Stimulated activated memory B cell treated with anti-CD40 and anti-IgM and Interleukin-4, amounts not matched to agents 10 μg/mL and 1 μg/mL and 100 μg/mL, for 72 hours (primary cell): ENCODE data around the gene RAI1.

ENCODE experiments used
- ATAC-seq: fragments of 150-1000 bp; cut with Tn5 transposase; 2 replicates; pipeline ENCODE4 v1.10.0; 2021
- H3K27ac Mint-ChIP-seq: one replicate; pipeline ENCODE4 v1.8.0; 2022; ENCODE audit warnings: mild to moderate bottlenecking, mixed read lengths
- H3K27me3 Mint-ChIP-seq: one replicate; pipeline ENCODE4 v1.8.0; 2022; ENCODE audit warnings: mixed read lengths
- H3K36me3 Mint-ChIP-seq: one replicate; pipeline ENCODE4 v1.8.0; 2022; ENCODE audit warnings: mixed read lengths
- H3K4me1 Mint-ChIP-seq: one replicate; pipeline ENCODE4 v1.8.0; 2022; ENCODE audit warnings: mixed read lengths
- H3K4me3 Mint-ChIP-seq: one replicate; pipeline ENCODE4 v1.8.0; 2022; ENCODE audit warnings: mild to moderate bottlenecking, moderate library complexity, mixed read lengths
- H3K9me3 Mint-ChIP-seq: one replicate; pipeline ENCODE4 v1.8.0; 2022; ENCODE audit warnings: mixed read lengths

Gene RAI1

DNA sequence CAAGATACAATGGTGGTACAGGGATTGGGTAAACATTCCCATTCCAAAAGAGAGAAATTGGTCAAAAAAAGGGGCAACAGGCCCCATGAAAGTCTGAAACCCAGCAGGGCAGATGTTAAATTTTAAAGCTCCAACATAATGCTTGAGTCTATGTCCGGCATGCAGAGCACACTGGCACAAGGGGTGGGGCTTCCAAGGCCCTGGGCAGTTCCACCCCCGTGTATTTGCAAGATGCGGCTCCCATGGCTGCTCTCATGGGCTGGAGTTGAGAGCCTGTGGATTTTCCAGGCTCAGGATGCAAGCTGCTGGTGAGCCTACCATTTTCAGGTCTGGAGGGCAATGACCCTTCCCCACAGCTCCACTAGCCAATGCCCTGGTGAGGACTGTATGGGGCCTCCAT, 27.9 kb upstream of the RAI1 start:
- Mint-ChIP-seq H3K4me3 (no peak overlapping the region), H3K27me3 (peaks cover 23% of the 10 kb centered on the region), H3K36me3 (peaks cover 5% of the 10 kb centered on the region), H3K4me1 (no peaks in the 10 kb centered on the region), H3K9me3 (peaks cover 16% of the 10 kb centered on the region), H3K27ac (no peak overlapping the region)
- ATAC-seq, result no peak

- Mint-ChIP-seq H3K9me3 (peaks cover 12% of the 10 kb centered on the region), H3K36me3 (peaks cover 5% of the 10 kb centered on the region), H3K4me1 (peaks cover 29% of the 10 kb centered on the region), H3K4me3 (no peak overlapping the region), H3K27me3 (peaks cover 23% of the 10 kb centered on the region), H3K27ac (no peak overlapping the region)
- ATAC-seq, result no peak
Measured at GRCh38 chr17:17659340-17659739, 21.9 kb upstream of the RAI1 start.

- peaks cover 10% of the 10 kb centered on the region for H3K27me3 Mint-ChIP-seq
- no peaks in the 10 kb centered on the region for H3K36me3 Mint-ChIP-seq
- H3K27ac Mint-ChIP-seq, result no peak overlapping the region
- no peak overlapping the region for H3K4me3 Mint-ChIP-seq
- no peak for ATAC-seq
- H3K9me3 Mint-ChIP-seq, result peaks cover 8% of the 10 kb centered on the region
- H3K4me1 Mint-ChIP-seq, result peaks cover 31% of the 10 kb centered on the region
Measured at GRCh38 chr17:17661134-17661533, 20.1 kb upstream of the RAI1 start.

DNA sequence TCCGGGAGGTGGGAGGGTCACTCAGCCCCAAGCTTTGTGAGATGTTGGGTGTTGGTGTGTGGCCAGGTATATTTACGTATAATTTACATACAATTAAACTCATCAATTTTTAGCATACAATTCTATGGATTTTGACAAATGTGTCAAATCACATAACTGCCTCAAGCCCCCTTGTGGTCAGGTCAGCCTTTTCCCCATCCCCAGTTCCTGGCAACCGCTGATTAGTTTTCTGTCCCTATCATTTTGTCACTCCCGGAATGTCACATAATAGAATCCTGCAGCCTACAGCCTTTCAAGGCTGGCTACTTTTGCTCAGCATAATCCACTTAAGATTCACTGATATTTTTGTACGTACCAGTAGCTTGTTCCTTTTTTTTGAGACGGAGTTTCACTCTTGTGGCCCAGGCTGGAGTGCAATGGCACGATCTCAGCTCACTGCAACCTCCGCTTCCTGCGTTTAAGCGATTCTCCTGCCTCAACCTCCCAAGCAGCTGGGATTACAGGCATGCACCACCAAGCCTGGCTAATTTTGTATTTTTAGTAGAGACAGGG, 19.3 kb upstream of the RAI1 start:
- ATAC-seq, result peak; percentile 35
- Mint-ChIP-seq H3K9me3 (peaks cover 8% of the 10 kb centered on the region), H3K27ac (peak overlapping the region; percentile 61), H3K27me3 (peaks cover 10% of the 10 kb centered on the region), H3K4me1 (peaks cover 33% of the 10 kb centered on the region), H3K36me3 (no peaks in the 10 kb centered on the region), H3K4me3 (no peak overlapping the region)

DNA sequence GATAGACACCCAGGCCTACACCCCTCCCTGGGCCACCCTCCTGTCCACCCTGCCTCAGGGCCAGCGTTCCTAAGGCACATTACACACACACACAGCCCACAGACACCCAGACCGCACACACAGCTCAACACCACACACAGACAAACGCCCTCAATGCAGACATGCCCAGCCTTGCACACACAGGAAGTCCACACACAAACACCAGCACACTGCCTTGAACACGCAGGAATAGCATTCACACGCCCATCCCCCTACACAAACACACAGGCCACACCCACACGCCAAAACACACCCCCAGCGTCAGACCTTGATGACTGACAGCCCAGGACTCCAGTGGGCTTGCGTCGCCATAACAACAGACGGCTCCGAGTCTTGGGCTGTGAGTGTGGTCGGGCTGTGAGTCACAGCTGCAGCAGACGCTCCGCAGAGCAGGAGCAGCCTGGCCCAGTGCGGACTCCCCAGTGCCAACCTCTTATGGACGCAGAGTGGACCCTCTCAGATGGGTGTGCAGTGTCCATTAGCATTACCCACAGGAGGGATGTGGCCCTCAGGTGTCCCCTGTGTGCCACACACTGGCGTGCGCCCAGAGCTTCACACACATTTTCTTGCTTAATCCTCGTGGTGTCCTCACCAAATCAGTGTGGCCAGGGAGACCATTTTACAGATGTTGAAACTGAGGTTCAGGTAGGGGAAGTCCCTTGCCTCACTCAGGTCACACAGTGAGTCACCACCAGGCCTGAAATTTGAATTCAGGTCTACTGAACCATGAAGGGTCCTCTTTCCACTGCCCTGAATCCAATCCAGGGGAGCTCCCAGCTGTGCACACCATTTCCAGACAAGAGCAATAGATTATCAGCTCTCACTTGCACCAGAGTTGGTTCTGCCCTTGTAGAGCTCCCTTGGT, 17.8 kb upstream of the RAI1 start:
- peaks cover 4% of the 10 kb centered on the region for H3K9me3 Mint-ChIP-seq
- peak overlapping the region; percentile 61 for H3K27ac Mint-ChIP-seq
- H3K4me3 Mint-ChIP-seq, result peak overlapping the region; percentile 58
- H3K27me3 Mint-ChIP-seq, result no peaks in the 10 kb centered on the region
- ATAC-seq, result peak; percentile 93
- peaks cover 33% of the 10 kb centered on the region for H3K4me1 Mint-ChIP-seq
- no peaks in the 10 kb centered on the region for H3K36me3 Mint-ChIP-seq

- H3K27ac Mint-ChIP-seq, result peak overlapping the region; percentile 61
- H3K4me1 Mint-ChIP-seq, result peaks cover 33% of the 10 kb centered on the region
- H3K27me3 Mint-ChIP-seq, result no peaks in the 10 kb centered on the region
- no peaks in the 10 kb centered on the region for H3K36me3 Mint-ChIP-seq
- ATAC-seq, result no peak
- H3K9me3 Mint-ChIP-seq, result peaks cover 1% of the 10 kb centered on the region
- H3K4me3 Mint-ChIP-seq, result no peak overlapping the region
Measured at GRCh38 chr17:17664064-17664452, 17.2 kb upstream of the RAI1 start.

GRCh38 chr17:17665255-17665654, 16.0 kb upstream of the RAI1 start:
- Mint-ChIP-seq H3K4me3 (no peak overlapping the region), H3K27me3 (no peaks in the 10 kb centered on the region), H3K27ac (no peak overlapping the region), H3K36me3 (no peaks in the 10 kb centered on the region), H3K4me1 (peaks cover 33% of the 10 kb centered on the region), H3K9me3 (no peaks in the 10 kb centered on the region)
- no peak for ATAC-seq

GRCh38 chr17:17666111-17666714, 15.0 kb upstream of the RAI1 start:
- H3K27me3 Mint-ChIP-seq, result no peaks in the 10 kb centered on the region
- no peaks in the 10 kb centered on the region for H3K36me3 Mint-ChIP-seq
- ATAC-seq, result no peak
- H3K4me3 Mint-ChIP-seq, result no peak overlapping the region
- no peaks in the 10 kb centered on the region for H3K9me3 Mint-ChIP-seq
- peaks cover 35% of the 10 kb centered on the region for H3K4me1 Mint-ChIP-seq
- H3K27ac Mint-ChIP-seq, result no peak overlapping the region

GRCh38 chr17:17667231-17667630, 14.0 kb upstream of the RAI1 start:
- Mint-ChIP-seq H3K9me3 (no peaks in the 10 kb centered on the region), H3K4me1 (peaks cover 33% of the 10 kb centered on the region), H3K4me3 (no peak overlapping the region), H3K27me3 (no peaks in the 10 kb centered on the region), H3K27ac (no peak overlapping the region), H3K36me3 (no peaks in the 10 kb centered on the region)
- no peak for ATAC-seq

DNA sequence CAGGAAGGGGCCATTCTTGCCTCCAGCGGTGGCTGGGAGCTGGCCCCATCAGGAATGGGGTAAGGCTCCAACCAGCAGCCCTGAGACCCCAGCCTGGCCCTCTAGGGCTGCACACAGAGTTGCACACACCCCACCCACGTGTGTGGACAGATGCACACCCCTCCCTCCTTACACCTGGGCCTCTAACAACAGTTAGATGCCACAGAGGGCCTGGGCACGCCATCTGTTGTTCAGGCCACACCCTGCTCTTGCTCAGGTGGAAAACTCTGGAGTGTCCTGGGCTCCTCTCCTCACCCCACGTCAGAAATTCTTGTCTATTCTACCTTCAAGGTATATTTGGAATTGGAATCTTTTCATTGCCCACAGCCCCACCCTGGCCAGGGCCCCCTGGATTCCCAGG, 13.3 kb upstream of the RAI1 start:
- Mint-ChIP-seq H3K4me1 (peaks cover 33% of the 10 kb centered on the region), H3K4me3 (no peak overlapping the region), H3K36me3 (no peaks in the 10 kb centered on the region), H3K9me3 (no peaks in the 10 kb centered on the region), H3K27ac (peak overlapping the region; percentile 58), H3K27me3 (no peaks in the 10 kb centered on the region)
- no peak for ATAC-seq

- H3K36me3 Mint-ChIP-seq, result no peaks in the 10 kb centered on the region
- peak overlapping the region; percentile 58 for H3K27ac Mint-ChIP-seq
- no peak for ATAC-seq
- H3K9me3 Mint-ChIP-seq, result no peaks in the 10 kb centered on the region
- peaks cover 33% of the 10 kb centered on the region for H3K4me1 Mint-ChIP-seq
- H3K4me3 Mint-ChIP-seq, result no peak overlapping the region
- H3K27me3 Mint-ChIP-seq, result no peaks in the 10 kb centered on the region
Measured at GRCh38 chr17:17668358-17668757, 12.9 kb upstream of the RAI1 start.

GRCh38 chr17:17668775-17669579, 12.3 kb upstream of the RAI1 start:
- H3K27me3 Mint-ChIP-seq, result no peaks in the 10 kb centered on the region
- no peaks in the 10 kb centered on the region for H3K36me3 Mint-ChIP-seq
- H3K27ac Mint-ChIP-seq, result peak overlapping the region; percentile 58
- H3K4me1 Mint-ChIP-seq, result peaks cover 29% of the 10 kb centered on the region
- ATAC-seq, result no peak
- H3K9me3 Mint-ChIP-seq, result no peaks in the 10 kb centered on the region
- H3K4me3 Mint-ChIP-seq, result no peak overlapping the region

GRCh38 chr17:17669580-17670235, 11.6 kb upstream of the RAI1 start:
- H3K27ac Mint-ChIP-seq, result peak overlapping the region; percentile 58
- ATAC-seq, result no peak
- no peaks in the 10 kb centered on the region for H3K27me3 Mint-ChIP-seq
- no peaks in the 10 kb centered on the region for H3K9me3 Mint-ChIP-seq
- H3K4me3 Mint-ChIP-seq, result no peak overlapping the region
- H3K4me1 Mint-ChIP-seq, result peaks cover 28% of the 10 kb centered on the region
- H3K36me3 Mint-ChIP-seq, result no peaks in the 10 kb centered on the region

- H3K36me3 Mint-ChIP-seq, result no peaks in the 10 kb centered on the region
- H3K4me1 Mint-ChIP-seq, result peaks cover 30% of the 10 kb centered on the region
- H3K9me3 Mint-ChIP-seq, result no peaks in the 10 kb centered on the region
- H3K27me3 Mint-ChIP-seq, result no peaks in the 10 kb centered on the region
- no peak overlapping the region for H3K4me3 Mint-ChIP-seq
- no peak for ATAC-seq
- no peak overlapping the region for H3K27ac Mint-ChIP-seq
Measured at GRCh38 chr17:17670701-17671305, 10.5 kb upstream of the RAI1 start.
